GM12892 (cell line): Measurements from ENCODE around the gene RNF113B.

Experiments
- DNase-seq: peaks from one replicate; pipeline ENCODE4 v3.0.0; 2011; ENCODE audit not compliant: insufficient read length
- FAIRE-seq: peaks from 2 replicates; lab custom pipeline; 2011; peaks lifted over from hg19 to GRCh38; lab: Jason Lieb, UNC
- POLR2A ChIP-seq: IDR thresholded peaks from 2 replicates; pipeline ENCODE4 v1.6.1; 2011; ENCODE audit warnings: low read depth, low read length, control low read depth
- POLR2AphosphoS5 ChIP-seq: IDR thresholded peaks from 2 replicates; pipeline ENCODE4 v1.6.1; 2011; ENCODE audit warnings: low read depth, low read length, control low read depth
- TAF1 ChIP-seq: IDR thresholded peaks from 2 replicates; pipeline ENCODE4 v1.6.1; 2011; ENCODE audit warnings: low read depth, mild to moderate bottlenecking, control low read depth, low read length, borderline replicate concordance

The RNF113B gene

DNA sequence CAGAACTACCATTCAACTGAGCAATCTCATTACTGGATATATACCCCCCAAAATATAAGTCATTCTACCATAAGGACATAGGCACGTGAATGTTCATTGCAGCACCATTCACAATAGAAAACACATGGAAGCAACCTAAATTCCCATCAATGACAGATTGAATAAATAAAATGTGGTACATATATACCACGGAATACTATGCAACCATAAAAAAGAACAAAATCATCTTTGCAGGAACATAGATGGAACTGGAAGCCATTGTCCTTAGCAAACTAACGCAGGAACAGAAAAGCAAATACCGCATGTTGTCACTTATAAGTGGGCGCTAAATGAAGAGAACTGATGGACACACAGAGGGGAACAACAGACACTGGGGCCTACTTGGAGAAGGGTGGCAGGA is 14.1 kb downstream of the RNF113B start:
- no peak for FAIRE-seq
- no peak for TF ChIP-seq TAF1
- no peak for TF ChIP-seq POLR2AphosphoS5
- no peak for TF ChIP-seq POLR2A
- DNase-seq = no peak

DNA sequence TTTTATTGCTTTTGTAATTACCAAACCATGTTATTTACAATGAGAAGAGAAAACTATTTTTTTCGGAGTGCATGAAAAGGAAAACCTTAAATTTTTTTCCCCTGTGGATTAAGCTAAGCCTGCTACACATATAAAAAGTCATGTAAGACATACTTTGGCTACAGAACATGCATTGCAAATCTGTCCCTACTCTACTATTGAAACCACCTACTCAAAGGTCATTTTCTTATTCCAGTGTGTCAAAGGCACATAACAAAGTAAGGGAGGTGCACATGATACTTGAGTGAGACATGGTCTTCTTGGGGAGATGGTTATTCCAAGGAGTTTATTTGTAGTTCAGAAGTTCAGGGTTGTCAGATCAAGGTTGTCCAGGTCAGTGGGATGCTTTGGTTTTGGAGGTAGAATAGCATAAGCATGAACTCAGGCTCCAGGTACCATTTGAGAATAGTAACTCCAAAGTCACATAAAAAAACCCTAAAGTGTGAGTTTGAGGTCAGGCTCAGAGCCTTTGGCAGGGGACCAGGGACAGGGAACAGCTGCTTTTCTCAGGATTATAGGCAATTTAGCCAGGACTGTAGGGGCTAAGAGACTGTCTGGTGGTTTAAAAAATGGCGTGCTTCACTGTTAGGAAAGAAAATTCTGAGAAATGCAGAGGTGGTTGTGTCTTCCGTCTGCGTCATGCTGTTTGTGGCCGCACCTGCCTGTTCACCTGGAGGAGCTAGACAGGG is 18.7 kb downstream of the RNF113B start:
- no peak for TF ChIP-seq POLR2A
- TF ChIP-seq POLR2AphosphoS5 = no peak
- no peak for TF ChIP-seq TAF1

DNA sequence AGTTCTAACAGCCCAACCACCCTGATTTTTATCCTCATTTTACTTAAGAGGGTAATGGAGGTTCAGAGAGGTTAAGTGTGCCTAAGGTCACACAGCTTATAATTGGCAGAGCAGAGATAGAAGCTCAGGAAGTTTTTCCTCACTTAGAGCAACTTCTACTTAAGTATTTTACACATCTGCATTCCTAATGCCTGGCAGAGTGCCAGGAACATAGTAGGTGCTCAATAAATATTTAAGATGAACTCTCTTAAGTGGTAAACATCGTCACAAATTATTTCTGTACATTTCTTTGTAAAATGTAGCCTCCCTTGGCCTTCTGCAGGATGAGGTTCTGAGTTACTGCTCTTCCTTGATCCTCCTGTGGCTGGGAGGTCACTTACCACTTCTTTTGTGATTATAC is 19.5 kb downstream of the RNF113B start:
- DNase-seq (no peak), FAIRE-seq (no peak)
- TF ChIP-seq POLR2A = no peak

More for the DNA sequence above, 18.7 kb downstream of the RNF113B start:
- no peak for FAIRE-seq
- DNase-seq = no peak

DNA sequence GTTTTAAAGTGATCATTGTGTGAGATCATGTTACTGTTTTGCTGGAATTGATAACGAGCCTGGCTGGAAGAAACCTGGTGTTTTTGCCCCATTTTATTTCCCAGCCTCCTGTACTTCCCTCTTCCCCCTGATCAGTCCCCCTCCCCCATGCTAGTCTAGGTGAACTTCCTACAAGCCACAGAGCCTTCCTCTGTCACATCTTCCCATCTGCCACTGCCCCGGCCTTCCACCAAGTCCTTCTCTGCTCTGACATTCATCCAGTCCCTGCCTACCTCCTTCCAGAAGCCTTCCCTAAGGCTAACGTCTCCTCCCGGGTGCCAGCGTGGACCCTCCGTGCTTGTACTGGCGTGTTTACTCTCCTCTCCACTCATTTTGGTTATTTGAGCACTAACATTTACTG is 19.9 kb downstream of the RNF113B start:
- DNase-seq = no peak
- no peak for FAIRE-seq
- TF ChIP-seq POLR2A (no peak), POLR2AphosphoS5 (no peak), TAF1 (no peak)

DNA sequence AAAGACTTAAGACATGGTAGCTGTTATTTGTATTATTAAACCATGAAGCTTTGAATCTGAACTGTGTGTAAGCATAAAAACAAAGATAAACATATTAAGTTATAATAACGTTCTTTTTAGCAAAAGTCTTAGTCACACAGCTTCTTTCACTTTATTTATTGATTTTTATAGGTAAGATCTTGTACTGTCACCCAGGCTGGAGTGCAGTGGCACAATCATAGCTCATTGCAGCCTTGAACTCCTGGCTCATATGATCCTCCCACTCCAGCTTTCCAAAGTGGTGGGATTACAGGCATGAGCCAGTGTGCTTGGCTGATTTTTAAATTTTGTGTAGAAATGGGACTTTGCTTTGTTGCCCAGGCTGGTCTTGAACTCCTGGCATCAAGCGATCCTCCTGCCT is 20.8 kb downstream of the RNF113B start:
- DNase-seq = no peak
- TF ChIP-seq TAF1 (no peak), POLR2A (no peak), POLR2AphosphoS5 (no peak)
- FAIRE-seq = no peak

DNA sequence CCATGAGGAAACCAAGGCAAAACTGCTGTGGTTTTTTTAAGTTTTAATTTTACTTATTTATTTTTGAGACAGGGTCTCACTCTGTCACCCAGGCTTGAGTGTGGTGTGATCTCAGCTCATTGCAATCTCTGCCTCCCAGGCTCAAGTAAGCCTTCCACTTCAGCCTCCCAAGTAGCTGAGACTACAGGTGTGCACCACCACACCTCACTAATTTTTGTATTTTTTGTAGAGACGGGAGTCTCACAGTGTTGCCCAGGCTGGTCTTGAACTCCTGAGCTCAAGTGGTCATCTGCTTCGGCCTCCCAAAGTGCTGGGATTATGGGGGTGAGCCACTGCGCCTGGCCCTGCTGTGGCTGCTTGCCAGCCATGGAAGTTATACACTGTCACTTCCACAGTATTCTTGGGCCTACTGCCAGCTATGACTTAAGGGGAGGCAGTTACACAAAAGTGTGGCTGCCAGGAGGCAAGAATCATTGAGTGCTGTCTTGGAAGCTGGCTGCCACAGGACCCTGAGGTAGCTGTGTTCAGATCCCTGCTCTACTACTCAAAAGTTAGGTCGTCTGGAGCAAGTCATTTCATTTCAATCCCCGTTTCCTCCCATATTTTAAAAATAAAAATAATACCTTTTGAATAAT is 21.5 kb downstream of the RNF113B start:
- DNase-seq (no peak), FAIRE-seq (no peak)
- TF ChIP-seq POLR2A (no peak), POLR2AphosphoS5 (no peak), TAF1 (no peak)

DNA sequence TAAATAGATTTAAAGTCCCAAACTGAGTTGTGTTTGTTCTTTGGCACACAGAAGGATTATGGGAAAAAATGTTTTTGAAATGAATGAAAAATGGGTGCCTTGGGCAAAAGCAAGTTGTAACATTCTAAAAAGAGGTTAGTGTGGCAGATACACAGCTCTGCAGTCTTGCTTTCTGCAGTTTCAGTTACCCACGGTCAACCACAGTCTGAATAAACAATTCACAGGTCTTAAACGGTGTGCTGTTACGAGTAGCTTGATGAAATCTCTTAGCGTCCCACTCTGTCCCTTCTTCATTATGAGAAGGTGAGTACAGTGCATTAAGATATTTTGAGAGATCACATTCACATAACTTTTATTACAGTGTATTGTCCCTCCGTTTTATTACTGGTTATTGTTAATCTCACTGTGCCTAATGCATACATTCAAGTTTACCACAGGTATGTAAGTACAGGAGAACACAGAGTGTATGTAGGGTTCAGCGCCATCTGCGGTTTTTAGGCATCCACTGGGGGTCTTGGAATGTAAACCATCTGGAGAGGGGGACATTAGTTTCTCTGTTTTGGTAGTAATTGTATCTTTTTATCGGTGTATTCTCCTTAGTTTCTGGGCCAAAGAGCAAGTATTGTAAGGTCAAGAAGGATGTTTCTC is 26.1 kb downstream of the RNF113B start:
- TF ChIP-seq TAF1 (no peak), POLR2AphosphoS5 (no peak), POLR2A (no peak)
- DNase-seq = no peak
- no peak for FAIRE-seq

DNA sequence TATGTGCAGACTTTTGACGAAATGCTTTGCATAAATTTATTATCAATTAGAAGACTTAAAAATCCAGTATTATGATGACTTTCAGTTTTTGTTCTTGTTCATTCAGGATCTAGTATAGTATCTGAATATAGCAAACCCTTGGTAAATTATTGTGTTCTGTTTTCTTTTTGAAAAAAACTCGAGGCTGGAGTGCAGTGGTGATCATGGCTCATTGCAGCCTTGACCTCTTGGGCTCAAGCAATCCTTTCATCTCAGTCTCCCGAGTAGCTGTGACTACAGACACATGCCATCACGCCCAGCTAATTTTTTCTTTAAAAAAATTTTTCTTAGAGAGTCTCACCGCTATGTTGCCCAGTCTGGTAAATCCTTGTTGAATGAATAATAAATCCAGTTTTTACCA is 29.5 kb downstream of the RNF113B start:
- no peak for FAIRE-seq
- no peak for DNase-seq
- TF ChIP-seq TAF1 (no peak), POLR2AphosphoS5 (no peak), POLR2A (no peak)

DNA sequence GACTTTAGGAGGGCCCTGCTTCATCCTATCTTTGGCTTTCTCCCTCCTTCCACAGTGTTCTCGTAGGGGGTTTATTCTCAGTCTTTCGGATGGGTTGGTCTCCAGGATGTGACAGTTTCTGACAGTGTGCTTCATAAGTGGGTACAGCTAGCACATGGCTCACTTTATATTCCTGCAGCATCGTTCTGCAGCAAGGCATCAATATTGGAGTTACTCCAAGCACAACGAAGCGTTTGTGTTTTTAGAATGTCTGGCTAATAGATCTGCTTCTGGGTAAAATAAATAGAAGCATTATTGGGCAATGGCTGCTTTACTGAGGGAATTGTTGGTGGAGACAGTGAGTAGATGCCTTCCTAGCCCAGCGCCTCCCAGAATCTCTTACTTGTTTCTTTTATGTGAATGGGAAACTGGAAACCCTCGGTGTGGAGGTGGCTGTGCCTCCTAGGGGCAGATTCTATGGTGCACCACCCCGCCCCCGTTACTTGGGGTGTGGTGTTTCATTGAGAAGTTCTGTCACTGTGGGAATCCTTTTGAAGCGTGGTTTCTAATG is 32.2 kb downstream of the RNF113B start:
- FAIRE-seq (no peak), DNase-seq (no peak)
- TF ChIP-seq POLR2AphosphoS5 (no peak), POLR2A (no peak), TAF1 (no peak)

DNA sequence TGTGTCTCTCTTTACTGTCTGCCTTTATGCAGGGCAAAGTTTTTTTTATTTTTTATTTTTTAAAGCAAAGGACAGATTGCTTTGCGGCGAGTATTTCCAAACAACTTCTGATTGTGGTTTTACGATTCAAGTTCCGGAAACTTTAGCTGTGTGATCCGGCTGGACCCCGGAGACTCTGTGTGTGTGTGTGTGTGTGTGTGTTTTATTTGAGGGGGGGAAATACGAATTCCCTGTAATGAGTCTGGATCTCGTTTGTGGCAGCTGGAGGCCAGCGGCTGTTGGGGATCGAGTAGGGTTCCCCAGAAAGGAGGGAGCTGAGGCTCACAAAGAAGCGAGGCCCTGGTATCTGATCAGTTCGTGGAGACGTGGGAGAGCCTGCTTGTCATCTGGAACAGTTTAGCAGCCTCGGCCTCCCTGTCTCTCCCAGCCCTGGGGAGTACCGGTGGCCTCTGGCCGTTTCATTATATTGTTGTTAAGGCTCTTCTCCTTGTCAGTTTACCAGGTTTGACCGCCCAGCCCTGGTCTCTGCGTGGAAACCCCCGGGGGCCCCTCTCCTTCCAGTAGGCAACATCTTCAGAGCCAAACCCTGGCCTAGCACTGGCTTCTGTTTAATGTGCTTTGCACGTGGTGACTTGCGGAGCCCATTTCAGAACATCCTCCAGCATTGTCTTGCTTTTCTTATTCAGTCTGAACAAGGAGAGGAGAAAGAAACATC is 32.9 kb downstream of the RNF113B start:
- TF ChIP-seq POLR2A (no peak), POLR2AphosphoS5 (no peak), TAF1 (no peak)
- FAIRE-seq (no peak), DNase-seq (no peak)

DNA sequence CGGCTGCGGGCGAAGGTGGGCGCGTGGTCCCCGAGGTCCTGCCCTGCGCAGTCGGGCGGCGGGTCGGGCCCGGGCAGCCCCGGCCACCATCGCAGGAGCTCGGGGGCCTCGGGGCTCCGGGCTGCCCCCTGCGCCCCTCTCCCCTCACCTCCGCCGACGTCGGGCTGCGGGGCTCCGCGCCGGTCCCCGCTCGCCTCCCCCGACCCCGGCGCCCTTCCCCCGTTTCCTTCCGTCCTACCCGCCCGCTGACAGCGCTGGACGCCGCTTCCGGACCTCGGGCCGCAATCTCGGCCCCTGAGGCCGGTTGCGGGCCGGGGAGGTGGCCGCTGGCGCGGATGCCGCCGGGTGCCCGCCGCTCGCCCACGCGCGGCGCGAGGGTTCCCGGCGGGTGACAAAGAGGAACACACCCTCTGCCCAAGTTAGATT is 33.5 kb downstream of the RNF113B start:
- DNase-seq (no peak), FAIRE-seq (no peak)
- TF ChIP-seq POLR2AphosphoS5 (no peak), TAF1 (no peak), POLR2A (no peak)

DNA sequence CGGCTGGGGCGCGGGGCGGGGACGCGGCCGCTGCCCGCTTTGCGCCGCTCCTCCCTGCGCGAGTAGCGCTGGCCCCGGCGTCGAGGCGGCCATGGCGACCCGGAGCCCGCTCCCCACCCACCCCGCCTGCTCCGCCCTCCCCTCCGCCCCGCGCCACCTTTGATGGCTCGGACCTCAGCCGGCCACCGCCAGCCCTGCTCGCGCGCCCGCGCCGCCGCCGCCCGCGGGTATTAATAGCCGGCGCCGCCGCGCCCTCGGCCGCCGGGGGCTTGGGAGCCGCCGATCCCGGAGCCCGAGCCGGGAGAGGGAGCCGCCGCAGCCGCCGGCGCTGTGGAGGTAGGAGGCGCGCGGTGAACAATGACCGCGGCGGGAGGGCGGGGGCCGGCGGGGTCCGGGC is 33.9 kb downstream of the RNF113B start:
- no peak for FAIRE-seq

More for the DNA sequence above, 33.9 kb downstream of the RNF113B start:
- TF ChIP-seq POLR2A (no peak), TAF1 (no peak), POLR2AphosphoS5 (no peak)
- DNase-seq = no peak
